MM.1S (cell line): ENCODE measurements around the gene ANKUB1.

Experiments used
- DNase-seq: peaks from one replicate; pipeline ENCODE4 v3.0.0-alpha.2; 2015
- H2AFZ ChIP-seq: fragments of 300-600 bp; sonication (generic); 2 replicates; pipeline ENCODE4 v1.6.0; 2016; ENCODE audit warnings: antibody characterized with exemption, low read length
- H3F3A ChIP-seq: fragments of 300-600 bp; sonication (generic); 2 replicates; pipeline ENCODE4 v1.6.1; 2016; ENCODE audit warnings: mild to moderate bottlenecking, antibody characterized with exemption, low read length, moderate library complexity, mixed read lengths; ENCODE audit not compliant: insufficient read depth
- H3K27ac ChIP-seq: fragments of 300-600 bp; sonication (generic); 2 replicates; pipeline ENCODE4 v1.5.1; 2016; ENCODE audit warnings: mild to moderate bottlenecking, low read length
- H3K27me3 ChIP-seq: fragments of 300-600 bp; sonication (generic); replicated peaks from 2 replicates; pipeline ENCODE4 v1.6.0; 2016; ENCODE audit warnings: low read length; ENCODE audit not compliant: insufficient read depth
- H3K36me3 ChIP-seq: fragments of 300-600 bp; sonication (generic); replicated peaks from 2 replicates; pipeline ENCODE4 v1.6.1; 2016; ENCODE audit warnings: mild to moderate bottlenecking, low read length, mixed read lengths; ENCODE audit not compliant: insufficient read depth
- H3K4me1 ChIP-seq: fragments of 300-600 bp; sonication (generic); 2 replicates; pipeline ENCODE4 v1.6.1; 2016; ENCODE audit warnings: low read length, mixed read lengths
- H3K4me2 ChIP-seq: fragments of 300-600 bp; sonication (generic); 2 replicates; pipeline ENCODE4 v1.6.0; 2016; ENCODE audit warnings: low read depth, low read length
- H3K4me3 ChIP-seq: fragments of 300-600 bp; sonication (generic); 2 replicates; pipeline ENCODE4 v1.5.1; 2016; ENCODE audit warnings: low read length, mixed read lengths
- H3K79me2 ChIP-seq: fragments of 300-600 bp; sonication (generic); 2 replicates; pipeline ENCODE4 v1.6.1; 2016; ENCODE audit warnings: mixed run types, low read length, mixed read lengths
- H3K9ac ChIP-seq: fragments of 300-600 bp; sonication (generic); 2 replicates; pipeline ENCODE4 v1.6.1; 2016; ENCODE audit warnings: low read length, mixed read lengths
- H3K9me2 ChIP-seq: fragments of 300-600 bp; sonication (generic); replicated peaks from 2 replicates; pipeline ENCODE4 v1.6.1; 2016; ENCODE audit warnings: mild to moderate bottlenecking, low read length, mixed read lengths; ENCODE audit not compliant: insufficient read depth
- H3K9me3 ChIP-seq: fragments of 300-600 bp; sonication (generic); replicated peaks from 2 replicates; pipeline ENCODE4 v1.6.1; 2016; ENCODE audit warnings: mild to moderate bottlenecking, low read length, mixed read lengths; ENCODE audit not compliant: insufficient read depth
- H4K20me1 ChIP-seq: fragments of 300-600 bp; sonication (generic); 2 replicates; pipeline ENCODE4 v1.6.1; 2016; ENCODE audit warnings: mild to moderate bottlenecking, low read length, moderate library complexity, mixed read lengths; ENCODE audit not compliant: insufficient read depth
- EZH2 ChIP-seq: fragments of 300-600 bp; sonication (generic); optimal IDR thresholded peaks from 2 replicates; pipeline ENCODE3; 2017; ENCODE audit warnings: low read depth, mild to moderate bottlenecking, antibody characterized with exemption, low read length, mixed read lengths
- EZH2phosphoT487 ChIP-seq: fragments of 300-600 bp; sonication (generic); IDR thresholded peaks from 2 replicates; pipeline ENCODE4 v1.6.1; 2018; ENCODE audit warnings: antibody characterized with exemption, low read length
- TF ChIP-seq, protein P1 (sequence below): fragments of 300-600 bp; sonication (generic); IDR thresholded peaks from 2 replicates; pipeline ENCODE4 v1.5.1; 2016; ENCODE audit warnings: antibody characterized with exemption, low read length, mixed read lengths

ANKUB1 gene

DNA sequence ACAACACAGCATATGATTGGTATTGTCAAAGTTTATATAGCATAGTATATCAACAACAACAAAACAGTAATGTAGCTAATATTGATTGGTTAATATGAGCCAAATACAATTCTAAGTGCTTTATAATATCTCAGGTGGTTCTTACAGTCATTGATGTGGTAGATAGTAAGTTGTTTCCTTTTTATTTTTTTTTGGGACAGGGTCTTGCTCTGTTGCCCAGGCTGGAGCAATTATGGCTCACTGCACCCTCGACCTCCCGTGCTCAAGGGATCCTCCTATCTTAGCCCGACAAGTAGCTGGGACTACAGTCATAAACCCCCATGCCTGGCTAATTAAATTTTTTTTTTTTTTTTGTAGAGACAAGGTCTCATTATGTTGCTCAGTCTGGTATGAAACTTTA, 23.4 kb upstream of the ANKUB1 start:
- Histone ChIP-seq H3K9ac (no peak overlapping the region), H3F3A (peaks cover 2% of the 10 kb centered on the region; the same call in 1 of the 2 replicates), H3K4me3 (no peak overlapping the region), H3K9me2 (no peaks in the 10 kb centered on the region), H3K36me3 (no peaks in the 10 kb centered on the region), H3K79me2 (peaks cover 70% of the 10 kb centered on the region), H4K20me1 (no peaks in the 10 kb centered on the region), H3K4me2 (no peak overlapping the region), H3K27ac (no peak overlapping the region), H3K9me3 (no peaks in the 10 kb centered on the region), H3K27me3 (no peaks in the 10 kb centered on the region), H3K4me1 (peaks cover 17% of the 10 kb centered on the region; the same call in 1 of the 2 replicates), H2AFZ (no peak overlapping the region)
- TF ChIP-seq EZH2 (no peak), EZH2phosphoT487 (no peak)
- TF ChIP-seq, protein P1, sequence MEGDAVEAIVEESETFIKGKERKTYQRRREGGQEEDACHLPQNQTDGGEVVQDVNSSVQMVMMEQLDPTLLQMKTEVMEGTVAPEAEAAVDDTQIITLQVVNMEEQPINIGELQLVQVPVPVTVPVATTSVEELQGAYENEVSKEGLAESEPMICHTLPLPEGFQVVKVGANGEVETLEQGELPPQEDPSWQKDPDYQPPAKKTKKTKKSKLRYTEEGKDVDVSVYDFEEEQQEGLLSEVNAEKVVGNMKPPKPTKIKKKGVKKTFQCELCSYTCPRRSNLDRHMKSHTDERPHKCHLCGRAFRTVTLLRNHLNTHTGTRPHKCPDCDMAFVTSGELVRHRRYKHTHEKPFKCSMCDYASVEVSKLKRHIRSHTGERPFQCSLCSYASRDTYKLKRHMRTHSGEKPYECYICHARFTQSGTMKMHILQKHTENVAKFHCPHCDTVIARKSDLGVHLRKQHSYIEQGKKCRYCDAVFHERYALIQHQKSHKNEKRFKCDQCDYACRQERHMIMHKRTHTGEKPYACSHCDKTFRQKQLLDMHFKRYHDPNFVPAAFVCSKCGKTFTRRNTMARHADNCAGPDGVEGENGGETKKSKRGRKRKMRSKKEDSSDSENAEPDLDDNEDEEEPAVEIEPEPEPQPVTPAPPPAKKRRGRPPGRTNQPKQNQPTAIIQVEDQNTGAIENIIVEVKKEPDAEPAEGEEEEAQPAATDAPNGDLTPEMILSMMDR: no peak
- DNase-seq: no peak

GRCh38 chr3:149815321-149815720, 23.0 kb upstream of the ANKUB1 start:
- H3K9me3 ChIP-seq: no peaks in the 10 kb centered on the region
- H3K4me2 ChIP-seq: peak overlapping the region; percentile 64; the same call in 1 of the 2 replicates
- no peaks in the 10 kb centered on the region for H3K27me3 ChIP-seq
- TF ChIP-seq EZH2phosphoT487 (no peak), EZH2 (no peak)
- TF ChIP-seq, protein P1: no peak
- H3K9me2 ChIP-seq: no peaks in the 10 kb centered on the region
- no peak for DNase-seq
- H2AFZ ChIP-seq: no peak overlapping the region
- no peaks in the 10 kb centered on the region for H4K20me1 ChIP-seq
- no peak overlapping the region for H3K27ac ChIP-seq
- H3K4me1 ChIP-seq: peaks cover 17% of the 10 kb centered on the region; the same call in 1 of the 2 replicates
- H3F3A ChIP-seq: peaks cover 2% of the 10 kb centered on the region; the same call in 1 of the 2 replicates
- no peak overlapping the region for H3K9ac ChIP-seq
- H3K79me2 ChIP-seq: peaks cover 66% of the 10 kb centered on the region
- no peaks in the 10 kb centered on the region for H3K36me3 ChIP-seq
- no peak overlapping the region for H3K4me3 ChIP-seq

GRCh38 chr3:149813367-149814281, 21.3 kb upstream of the ANKUB1 start:
- DNase-seq: peak; percentile 15
- no peaks in the 10 kb centered on the region for H3K9me3 ChIP-seq
- H3K4me3 ChIP-seq: peak overlapping the region; percentile 89
- H3K36me3 ChIP-seq: no peaks in the 10 kb centered on the region
- no peaks in the 10 kb centered on the region; the same call in 1 of the 2 replicates for H3K27me3 ChIP-seq
- peak overlapping the region; percentile 64 for H3K4me2 ChIP-seq
- peaks cover 2% of the 10 kb centered on the region; the same call in 1 of the 2 replicates for H3F3A ChIP-seq
- no peaks in the 10 kb centered on the region for H3K9me2 ChIP-seq
- H3K27ac ChIP-seq: peak overlapping the region; percentile 69
- peaks cover 17% of the 10 kb centered on the region; the same call in 1 of the 2 replicates for H3K4me1 ChIP-seq
- no peak for TF ChIP-seq EZH2phosphoT487
- TF ChIP-seq EZH2: no peak
- TF ChIP-seq, protein P1: no peak
- peak overlapping the region; percentile 73 for H3K9ac ChIP-seq
- H4K20me1 ChIP-seq: no peaks in the 10 kb centered on the region
- peak overlapping the region; percentile 80 for H2AFZ ChIP-seq
- peaks cover 55% of the 10 kb centered on the region for H3K79me2 ChIP-seq
